Fibroblast of the aortic adventitia (primary cell): ENCODE data around the gene DLX2. TPM values are rescaled to one million over a fixed set of nuclear protein-coding genes. Genes with fewer than 3 reads are reported as not detected.
"Not testable (repeated sequence)": the region's sequence is repeated elsewhere in the genome, so short reads cannot be mapped to it uniquely, and the experiment has no call there.

Experiments
- DNase-seq: peaks from one replicate; pipeline ENCODE4 v3.0.0-alpha.2; 2010; ENCODE audit warnings: low read depth
- H3K4me3 ChIP-seq: 2 replicates; pipeline ENCODE4 v1.5.1; 2011; ENCODE audit warnings: low read depth, mild to moderate bottlenecking, control low read depth, low read length, moderate library complexity
- CTCF ChIP-seq: IDR thresholded peaks from 2 replicates; pipeline ENCODE4 v1.5.1; 2011; ENCODE audit warnings: mild to moderate bottlenecking, low read length, control low read depth, inconsistent platforms; ENCODE audit not compliant: insufficient read depth
- total RNA-seq: library from RNA; depleted of rRNA; stranded (reverse); fragments of >200 nt; gene quantifications from 2 replicates; pipeline ENCODE4 v1.2.3, GENCODE V29; 2012; ENCODE audit warnings: low replicate concordance

Gene DLX2
- total RNA-seq, 1 donor: 0.72 TPM

- no peak for DNase-seq
- TF ChIP-seq CTCF: no peak
- H3K4me3 ChIP-seq: no peak overlapping the region
These were observed 39.3 kb downstream of the DLX2 start for GRCh38 chr2:172063446-172063845.

GRCh38 chr2:172062402-172063004 lies 40.2 kb downstream of the DLX2 start:
- H3K4me3 ChIP-seq: no peak overlapping the region
- no peak for TF ChIP-seq CTCF
- no peak for DNase-seq

GRCh38 chr2:172060118-172060517 lies 42.6 kb downstream of the DLX2 start:
- H3K4me3 ChIP-seq, DNase-seq: not testable (repeated sequence)

- DNase-seq: no peak
- TF ChIP-seq CTCF: no peak
- H3K4me3 ChIP-seq: no peak overlapping the region
These were observed 44.0 kb downstream of the DLX2 start for GRCh38 chr2:172058660-172059059.

GRCh38 chr2:172056293-172056692 lies 46.4 kb downstream of the DLX2 start:
- TF ChIP-seq CTCF: no peak
- no peak for DNase-seq
- H3K4me3 ChIP-seq: no peak overlapping the region

GRCh38 chr2:172053486-172053885 lies 49.2 kb downstream of the DLX2 start:
- TF ChIP-seq CTCF: no peak

GRCh38 chr2:172052000-172052983 lies 50.4 kb downstream of the DLX2 start:
- no peak for TF ChIP-seq CTCF
- DNase-seq: peak; percentile 34
- no peak overlapping the region for H3K4me3 ChIP-seq

More at GRCh38 chr2:172053486-172053885, 49.2 kb downstream of the DLX2 start:
- H3K4me3 ChIP-seq: no peak overlapping the region
- DNase-seq: no peak
